Ishikawa (cell line): ENCODE measurements around the gene SLC18A2.

Experiments used
- CREB1 ChIP-seq: IDR thresholded peaks from 2 replicates; pipeline ENCODE4 v1.6.1; 2012; ENCODE audit warnings: low read depth
- EGR1 ChIP-seq: IDR thresholded peaks from 2 replicates; pipeline ENCODE4 v1.6.1; 2012
- EP300 ChIP-seq: IDR thresholded peaks from 2 replicates; pipeline ENCODE4 v1.6.1; 2012; ENCODE audit warnings: borderline replicate concordance
- TAF1 ChIP-seq: IDR thresholded peaks from 2 replicates; pipeline ENCODE4 v1.6.1; 2012; ENCODE audit warnings: low read depth, mild to moderate bottlenecking
- TF ChIP-seq, protein P1 (sequence below): IDR thresholded peaks from 2 replicates; pipeline ENCODE4 v1.6.1; 2012; ENCODE audit warnings: low read depth, mild to moderate bottlenecking
- TF ChIP-seq, protein P2 (sequence below): IDR thresholded peaks from 2 replicates; pipeline ENCODE4 v1.6.1; 2012

DNA sequence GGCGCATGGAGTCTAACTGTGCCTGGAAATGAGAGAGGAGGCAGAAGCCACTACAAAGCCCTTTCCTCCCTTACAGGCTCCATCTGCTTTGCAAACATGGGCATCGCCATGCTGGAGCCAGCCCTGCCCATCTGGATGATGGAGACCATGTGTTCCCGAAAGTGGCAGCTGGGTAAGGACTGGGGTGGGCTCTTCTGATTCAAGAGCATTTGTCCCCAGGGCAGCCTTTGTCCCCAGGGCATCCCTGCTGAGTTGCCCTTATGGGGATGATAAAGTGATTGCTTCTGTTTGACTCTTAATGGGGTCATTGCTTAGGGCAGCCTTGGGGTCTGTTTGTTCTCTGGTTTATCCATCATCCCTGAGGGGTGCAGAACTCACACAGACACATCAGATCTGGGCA lies 16.8 kb downstream of the SLC18A2 start:
- TF ChIP-seq, protein P1, sequence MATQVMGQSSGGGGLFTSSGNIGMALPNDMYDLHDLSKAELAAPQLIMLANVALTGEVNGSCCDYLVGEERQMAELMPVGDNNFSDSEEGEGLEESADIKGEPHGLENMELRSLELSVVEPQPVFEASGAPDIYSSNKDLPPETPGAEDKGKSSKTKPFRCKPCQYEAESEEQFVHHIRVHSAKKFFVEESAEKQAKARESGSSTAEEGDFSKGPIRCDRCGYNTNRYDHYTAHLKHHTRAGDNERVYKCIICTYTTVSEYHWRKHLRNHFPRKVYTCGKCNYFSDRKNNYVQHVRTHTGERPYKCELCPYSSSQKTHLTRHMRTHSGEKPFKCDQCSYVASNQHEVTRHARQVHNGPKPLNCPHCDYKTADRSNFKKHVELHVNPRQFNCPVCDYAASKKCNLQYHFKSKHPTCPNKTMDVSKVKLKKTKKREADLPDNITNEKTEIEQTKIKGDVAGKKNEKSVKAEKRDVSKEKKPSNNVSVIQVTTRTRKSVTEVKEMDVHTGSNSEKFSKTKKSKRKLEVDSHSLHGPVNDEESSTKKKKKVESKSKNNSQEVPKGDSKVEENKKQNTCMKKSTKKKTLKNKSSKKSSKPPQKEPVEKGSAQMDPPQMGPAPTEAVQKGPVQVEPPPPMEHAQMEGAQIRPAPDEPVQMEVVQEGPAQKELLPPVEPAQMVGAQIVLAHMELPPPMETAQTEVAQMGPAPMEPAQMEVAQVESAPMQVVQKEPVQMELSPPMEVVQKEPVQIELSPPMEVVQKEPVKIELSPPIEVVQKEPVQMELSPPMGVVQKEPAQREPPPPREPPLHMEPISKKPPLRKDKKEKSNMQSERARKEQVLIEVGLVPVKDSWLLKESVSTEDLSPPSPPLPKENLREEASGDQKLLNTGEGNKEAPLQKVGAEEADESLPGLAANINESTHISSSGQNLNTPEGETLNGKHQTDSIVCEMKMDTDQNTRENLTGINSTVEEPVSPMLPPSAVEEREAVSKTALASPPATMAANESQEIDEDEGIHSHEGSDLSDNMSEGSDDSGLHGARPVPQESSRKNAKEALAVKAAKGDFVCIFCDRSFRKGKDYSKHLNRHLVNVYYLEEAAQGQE = no peak
- TF ChIP-seq EGR1 (no peak), CREB1 (no peak), EP300 (no peak), TAF1 (no peak)
- TF ChIP-seq, protein P2, sequence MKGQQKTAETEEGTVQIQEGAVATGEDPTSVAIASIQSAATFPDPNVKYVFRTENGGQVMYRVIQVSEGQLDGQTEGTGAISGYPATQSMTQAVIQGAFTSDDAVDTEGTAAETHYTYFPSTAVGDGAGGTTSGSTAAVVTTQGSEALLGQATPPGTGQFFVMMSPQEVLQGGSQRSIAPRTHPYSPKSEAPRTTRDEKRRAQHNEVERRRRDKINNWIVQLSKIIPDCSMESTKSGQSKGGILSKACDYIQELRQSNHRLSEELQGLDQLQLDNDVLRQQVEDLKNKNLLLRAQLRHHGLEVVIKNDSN = no peak
